K562 treated with DMSO at 1 percent for 4 hours (cell line): ENCODE data around the gene MINDY4B. TPM values are rescaled to one million over a fixed set of nuclear protein-coding genes. Genes with fewer than 3 reads are reported as not detected.

Experiments used
- total RNA-seq: library from RNA; unstranded; fragments of 300-600 nt; gene quantifications from 2 replicates; pipeline ENCODE4 v1.2.3, GENCODE V29; 2022; ENCODE audit not compliant: insufficient read depth

MINDY4B gene
- not detected in 2 replicates for total RNA-seq

GRCh38 chr3:150905339-150905738 is at the start of gene MINDY4B:
Gene MINDY4B (minus strand): TSS chr3:150905439. CDS start chr3:150905439, 0 bp downstream.

Other genes with a start within 250 kb of the MINDY4B start
- gene ERICH6, start 201.5 kb downstream of the MINDY4B start, total RNA-seq: not detected in 2 replicates
- 34.4 and 44.6 TPM in 2 replicates for gene SIAH2, start 142.3 kb downstream of the MINDY4B start, total RNA-seq
- not detected in 2 replicates for gene CLRN1, start 67.3 kb upstream of the MINDY4B start, total RNA-seq
- gene MED12L, start 180.2 kb upstream of the MINDY4B start, total RNA-seq: not detected in 2 replicates